A549 (cell line): ENCODE data around the gene DSCAM.

ENCODE experiments used
- CBX8 ChIP-seq: fragments of 200-600 bp; sonication (generic); IDR thresholded peaks from 2 replicates; pipeline ENCODE4 v1.6.1; 2016
- CTCF ChIP-seq: fragments of >200 bp; sonication (Bioruptor Twin); formaldehyde crosslinking; IDR thresholded peaks from 3 replicates; pipeline ENCODE4 v1.5.1; 2016
- EP300 ChIP-seq, 2 experiments: fragments of >200 bp; sonication (Bioruptor Twin); formaldehyde crosslinking; IDR thresholded peaks; 2 replicates in 1 of 2; 3 replicates in 1 of 2; pipeline ENCODE4 v1.6.1; 2016 to 2017
- MAFK ChIP-seq: fragments of 450-650 bp; IDR thresholded peaks from 2 replicates; pipeline ENCODE4 v1.6.1; 2014; ENCODE audit not compliant: partially characterized antibody
- MAX ChIP-seq: IDR thresholded peaks from 2 replicates; pipeline ENCODE4 v1.6.1; 2012
- PBX3 ChIP-seq: IDR thresholded peaks from 2 replicates; pipeline ENCODE4 v1.6.1; 2012
- POLR2A ChIP-seq: IDR thresholded peaks from 2 replicates; pipeline ENCODE4 v1.6.1; 2012; ENCODE audit warnings: mild to moderate bottlenecking, low read length
- REST ChIP-seq: fragments of 200-600 bp; sonication (generic); IDR thresholded peaks from 2 replicates; pipeline ENCODE4 v1.6.1; 2016; ENCODE audit warnings: antibody characterized with exemption, mild to moderate bottlenecking, moderate library complexity
- RFX5 ChIP-seq: fragments of 450-650 bp; IDR thresholded peaks from 2 replicates; pipeline ENCODE4 v1.7.1; 2014; ENCODE audit warnings: antibody characterized with exemption, mild to moderate bottlenecking, moderate library complexity

GRCh38 chr21:40616377-40616704 lies 230.6 kb downstream of the DSCAM start:
- TF ChIP-seq CTCF, result no peak
- TF ChIP-seq EP300 (IDR thresholded peaks at IDR 0.05), result no peak
- TF ChIP-seq CBX8, result no peak
- no peak for TF ChIP-seq MAX
- TF ChIP-seq POLR2A, result no peak
- no peak for TF ChIP-seq PBX3
- no peak for TF ChIP-seq MAFK
- TF ChIP-seq RFX5, result no peak
- TF ChIP-seq REST, result no peak
